Measurements from ENCODE around the gene MYBPC1. TPM values are rescaled to one million over a fixed set of nuclear protein-coding genes. Genes with fewer than 3 reads are reported as not detected.
A peak's percentile ranks its signal among the peaks of the same experiment; 100 is the strongest.

MYBPC1 gene
- total and polyA plus RNA-seq, 2 of the 13 experiments (the other 11 are each of a cell fraction or from before 2014, with no cell fraction given) = 0.31 to 0.53 TPM

DNA sequence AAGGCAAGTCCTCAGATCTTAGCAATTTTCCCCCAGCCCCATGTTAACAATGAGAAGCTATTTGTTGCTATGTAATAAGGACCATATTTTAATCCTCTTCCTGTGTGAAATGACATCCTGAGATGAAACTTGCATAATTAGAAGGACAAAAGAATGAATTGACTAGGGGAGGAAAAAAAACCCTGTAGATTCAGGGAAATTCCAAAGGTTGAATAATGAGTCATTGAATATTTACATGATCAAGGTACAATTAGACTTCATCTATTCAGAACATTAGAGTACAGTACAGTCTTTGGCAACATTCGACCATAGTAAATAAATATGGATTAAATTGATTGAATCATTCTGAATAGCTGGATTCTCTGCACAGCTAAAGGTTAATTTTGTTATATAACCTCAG, 9.4 kb downstream of the MYBPC1 start (continued):
- no peak for TF ChIP-seq ZMYM3 (CRISPR knock-in tag; IDR thresholded peaks at IDR 0.05)
- TF ChIP-seq CEBPB (IDR thresholded peaks at IDR 0.05; ENCODE audit: borderline replicate concordance, low read depth, low read length) = peak; percentile 39; the same call in 1 of the 2 replicates
- peak in 1 of 2 experiments; percentile 37; a peak in 1 of 4 replicates for TF ChIP-seq NR2F1 (CRISPR knock-in tag; IDR thresholded peaks at IDR 0.05)
- no peak for TF ChIP-seq RXRA (CRISPR knock-in tag; IDR thresholded peaks at IDR 0.05)
- TF ChIP-seq, protein P1, sequence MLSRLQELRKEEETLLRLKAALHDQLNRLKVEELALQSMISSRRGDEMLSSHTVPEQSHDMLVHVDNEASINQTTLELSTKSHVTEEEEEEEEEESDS (CRISPR knock-in tag; IDR thresholded peaks at IDR 0.05; ENCODE audit: borderline replicate concordance) = no peak
- TF ChIP-seq YEATS2 (CRISPR knock-in tag; IDR thresholded peaks at IDR 0.05; ENCODE audit: borderline replicate concordance) = no peak
- no peak for TF ChIP-seq ZKSCAN5 (CRISPR knock-in tag; IDR thresholded peaks at IDR 0.05)
- TF ChIP-seq FOXK1 (CRISPR knock-in tag; IDR thresholded peaks at IDR 0.05; ENCODE audit: borderline replicate concordance, low read depth) = no peak
- TF ChIP-seq THYN1 (CRISPR knock-in tag; IDR thresholded peaks at IDR 0.05; ENCODE audit: borderline replicate concordance, low read depth) = no peak
- TF ChIP-seq ZBTB8A (CRISPR knock-in tag; IDR thresholded peaks at IDR 0.05; ENCODE audit: borderline replicate concordance, low read depth) = no peak
- no peak for TF ChIP-seq ZFP37 (CRISPR knock-in tag; IDR thresholded peaks at IDR 0.05; ENCODE audit: borderline replicate concordance)
- TF ChIP-seq TOPORS (CRISPR knock-in tag; IDR thresholded peaks at IDR 0.05) = no peak
- TF ChIP-seq ISL2 (CRISPR knock-in tag; IDR thresholded peaks at IDR 0.05) = peak; percentile 52; the same call in 1 of the 2 replicates
- TF ChIP-seq NFYB (CRISPR knock-in tag; IDR thresholded peaks at IDR 0.05) = no peak
- TF ChIP-seq, protein P2, sequence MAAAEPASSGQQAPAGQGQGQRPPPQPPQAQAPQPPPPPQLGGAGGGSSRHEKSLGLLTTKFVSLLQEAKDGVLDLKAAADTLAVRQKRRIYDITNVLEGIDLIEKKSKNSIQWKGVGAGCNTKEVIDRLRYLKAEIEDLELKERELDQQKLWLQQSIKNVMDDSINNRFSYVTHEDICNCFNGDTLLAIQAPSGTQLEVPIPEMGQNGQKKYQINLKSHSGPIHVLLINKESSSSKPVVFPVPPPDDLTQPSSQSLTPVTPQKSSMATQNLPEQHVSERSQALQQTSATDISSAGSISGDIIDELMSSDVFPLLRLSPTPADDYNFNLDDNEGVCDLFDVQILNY (CRISPR knock-in tag; conservative IDR thresholded peaks at IDR 0.05) = no peak
- TF ChIP-seq, protein P3, sequence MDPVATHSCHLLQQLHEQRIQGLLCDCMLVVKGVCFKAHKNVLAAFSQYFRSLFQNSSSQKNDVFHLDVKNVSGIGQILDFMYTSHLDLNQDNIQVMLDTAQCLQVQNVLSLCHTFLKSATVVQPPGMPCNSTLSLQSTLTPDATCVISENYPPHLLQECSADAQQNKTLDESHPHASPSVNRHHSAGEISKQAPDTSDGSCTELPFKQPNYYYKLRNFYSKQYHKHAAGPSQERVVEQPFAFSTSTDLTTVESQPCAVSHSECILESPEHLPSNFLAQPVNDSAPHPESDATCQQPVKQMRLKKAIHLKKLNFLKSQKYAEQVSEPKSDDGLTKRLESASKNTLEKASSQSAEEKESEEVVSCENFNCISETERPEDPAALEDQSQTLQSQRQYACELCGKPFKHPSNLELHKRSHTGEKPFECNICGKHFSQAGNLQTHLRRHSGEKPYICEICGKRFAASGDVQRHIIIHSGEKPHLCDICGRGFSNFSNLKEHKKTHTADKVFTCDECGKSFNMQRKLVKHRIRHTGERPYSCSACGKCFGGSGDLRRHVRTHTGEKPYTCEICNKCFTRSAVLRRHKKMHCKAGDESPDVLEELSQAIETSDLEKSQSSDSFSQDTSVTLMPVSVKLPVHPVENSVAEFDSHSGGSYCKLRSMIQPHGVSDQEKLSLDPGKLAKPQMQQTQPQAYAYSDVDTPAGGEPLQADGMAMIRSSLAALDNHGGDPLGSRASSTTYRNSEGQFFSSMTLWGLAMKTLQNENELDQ (CRISPR knock-in tag; IDR thresholded peaks at IDR 0.05; ENCODE audit: borderline replicate concordance) = no peak
- TF ChIP-seq ARID2 (CRISPR knock-in tag; IDR thresholded peaks at IDR 0.05; ENCODE audit: borderline replicate concordance) = no peak
- no peak for TF ChIP-seq SP2 (CRISPR knock-in tag; IDR thresholded peaks at IDR 0.05)
- TF ChIP-seq, protein P4, sequence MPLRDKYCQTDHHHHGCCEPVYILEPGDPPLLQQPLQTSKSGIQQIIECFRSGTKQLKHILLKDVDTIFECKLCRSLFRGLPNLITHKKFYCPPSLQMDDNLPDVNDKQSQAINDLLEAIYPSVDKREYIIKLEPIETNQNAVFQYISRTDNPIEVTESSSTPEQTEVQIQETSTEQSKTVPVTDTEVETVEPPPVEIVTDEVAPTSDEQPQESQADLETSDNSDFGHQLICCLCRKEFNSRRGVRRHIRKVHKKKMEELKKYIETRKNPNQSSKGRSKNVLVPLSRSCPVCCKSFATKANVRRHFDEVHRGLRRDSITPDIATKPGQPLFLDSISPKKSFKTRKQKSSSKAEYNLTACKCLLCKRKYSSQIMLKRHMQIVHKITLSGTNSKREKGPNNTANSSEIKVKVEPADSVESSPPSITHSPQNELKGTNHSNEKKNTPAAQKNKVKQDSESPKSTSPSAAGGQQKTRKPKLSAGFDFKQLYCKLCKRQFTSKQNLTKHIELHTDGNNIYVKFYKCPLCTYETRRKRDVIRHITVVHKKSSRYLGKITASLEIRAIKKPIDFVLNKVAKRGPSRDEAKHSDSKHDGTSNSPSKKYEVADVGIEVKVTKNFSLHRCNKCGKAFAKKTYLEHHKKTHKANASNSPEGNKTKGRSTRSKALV (CRISPR knock-in tag; IDR thresholded peaks at IDR 0.05) = no peak
- no peak for TF ChIP-seq ZMYM2 (CRISPR knock-in tag; IDR thresholded peaks at IDR 0.05)
- TF ChIP-seq PPARG (CRISPR knock-in tag; conservative IDR thresholded peaks at IDR 0.05) = peak; percentile 76
- TF ChIP-seq TCF7L2 (IDR thresholded peaks at IDR 0.05; ENCODE audit: low read depth, low read length) = no peak
- TF ChIP-seq, protein P5, sequence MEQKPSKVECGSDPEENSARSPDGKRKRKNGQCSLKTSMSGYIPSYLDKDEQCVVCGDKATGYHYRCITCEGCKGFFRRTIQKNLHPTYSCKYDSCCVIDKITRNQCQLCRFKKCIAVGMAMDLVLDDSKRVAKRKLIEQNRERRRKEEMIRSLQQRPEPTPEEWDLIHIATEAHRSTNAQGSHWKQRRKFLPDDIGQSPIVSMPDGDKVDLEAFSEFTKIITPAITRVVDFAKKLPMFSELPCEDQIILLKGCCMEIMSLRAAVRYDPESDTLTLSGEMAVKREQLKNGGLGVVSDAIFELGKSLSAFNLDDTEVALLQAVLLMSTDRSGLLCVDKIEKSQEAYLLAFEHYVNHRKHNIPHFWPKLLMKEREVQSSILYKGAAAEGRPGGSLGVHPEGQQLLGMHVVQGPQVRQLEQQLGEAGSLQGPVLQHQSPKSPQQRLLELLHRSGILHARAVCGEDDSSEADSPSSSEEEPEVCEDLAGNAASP (CRISPR knock-in tag; IDR thresholded peaks at IDR 0.05; ENCODE audit: borderline replicate concordance) = no peak
- TF ChIP-seq NCOR1 (IDR thresholded peaks at IDR 0.05; ENCODE audit: borderline replicate concordance, low read length) = peak; percentile 89; the same call in 1 of the 2 replicates
- no peak for TF ChIP-seq ZNF746 (CRISPR knock-in tag; IDR thresholded peaks at IDR 0.05)
